ELF-1 (cell line): ENCODE data around the gene FAF2.

ENCODE experiments used
- DNase-seq: peaks from one replicate; pipeline ENCODE4 v3.0.0-alpha.2; 2016; ENCODE audit warnings: low read depth, low spot score

Gene FAF2

DNA sequence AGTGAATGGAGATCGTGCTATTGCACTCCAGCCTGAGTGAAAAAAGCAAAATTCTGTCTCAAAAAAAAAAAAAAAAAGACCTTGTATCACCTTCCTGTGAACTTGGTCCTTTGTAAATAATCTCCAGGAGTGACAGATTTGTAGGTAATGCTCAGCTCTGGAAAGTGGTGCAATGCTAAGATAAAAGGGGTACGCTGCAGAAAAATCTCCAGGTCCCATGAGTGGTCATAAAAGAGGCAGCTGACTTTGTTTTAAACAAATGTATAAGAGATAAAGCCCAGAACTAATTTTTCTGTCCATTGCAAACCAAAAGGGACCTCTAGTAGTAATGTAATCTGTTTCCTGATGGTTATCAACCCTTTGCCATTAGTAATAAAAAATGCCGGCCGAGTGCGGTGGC is 55.3 kb downstream of the FAF2 start:
- no peak for DNase-seq

DNA sequence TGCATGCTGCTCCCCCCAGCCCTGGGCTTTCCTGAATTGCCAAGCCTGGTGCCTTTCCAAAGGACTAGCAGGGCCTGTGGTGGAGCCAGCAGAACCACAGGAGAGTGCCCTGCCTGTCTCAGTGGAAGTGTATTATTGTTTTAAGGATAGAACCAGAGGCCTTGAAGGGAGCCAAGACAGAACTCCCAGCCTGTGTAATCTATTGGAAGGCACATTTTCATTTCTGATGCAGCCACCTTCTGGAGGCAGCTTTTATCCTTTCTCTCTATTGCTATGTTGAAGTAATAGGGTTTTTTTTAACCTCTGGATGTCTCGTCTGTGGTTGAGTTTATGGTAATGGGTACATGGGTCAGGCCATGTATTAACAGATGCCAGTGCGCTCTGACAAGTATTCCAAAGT is 59.7 kb downstream of the FAF2 start:
- DNase-seq, result no peak

GRCh38 chr5:176508603-176509002 is 60.4 kb downstream of the FAF2 start:
- no peak for DNase-seq

GRCh38 chr5:176513788-176514187 is 65.6 kb downstream of the FAF2 start:
- DNase-seq, result no peak

DNA sequence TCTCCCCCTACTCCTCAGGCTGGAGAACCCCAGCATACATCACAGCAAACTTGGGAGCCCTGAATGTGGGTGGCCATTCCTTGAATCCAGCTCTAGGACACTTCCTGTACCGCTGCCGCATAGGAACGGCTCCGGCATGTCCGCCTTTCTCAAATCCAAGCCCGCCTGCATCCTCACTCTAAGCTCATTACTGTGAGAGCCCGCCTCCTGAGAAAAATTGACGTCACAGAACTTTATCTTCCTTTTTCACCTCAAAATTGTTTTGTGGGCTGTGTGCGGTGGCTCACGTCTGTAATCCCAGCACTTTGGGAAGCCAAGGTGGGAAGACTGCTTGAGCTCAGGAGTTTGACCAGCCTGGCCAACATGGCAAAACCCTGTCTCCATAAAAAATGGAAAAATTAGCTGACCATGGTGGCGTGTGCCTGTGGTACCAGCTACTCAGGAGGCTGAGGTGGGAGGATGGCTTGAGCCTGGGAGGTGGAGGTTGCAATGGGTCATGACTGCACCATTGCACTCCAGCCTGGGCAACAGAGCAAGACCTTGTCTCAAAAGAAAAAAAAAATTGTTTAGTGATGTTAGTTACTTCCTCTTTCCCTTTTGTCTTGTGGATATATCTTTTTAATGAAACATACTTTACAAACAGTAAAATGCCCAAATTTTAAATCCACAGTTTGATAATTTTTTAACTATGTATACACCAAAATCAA is 66.2 kb downstream of the FAF2 start:
- no peak for DNase-seq

DNA sequence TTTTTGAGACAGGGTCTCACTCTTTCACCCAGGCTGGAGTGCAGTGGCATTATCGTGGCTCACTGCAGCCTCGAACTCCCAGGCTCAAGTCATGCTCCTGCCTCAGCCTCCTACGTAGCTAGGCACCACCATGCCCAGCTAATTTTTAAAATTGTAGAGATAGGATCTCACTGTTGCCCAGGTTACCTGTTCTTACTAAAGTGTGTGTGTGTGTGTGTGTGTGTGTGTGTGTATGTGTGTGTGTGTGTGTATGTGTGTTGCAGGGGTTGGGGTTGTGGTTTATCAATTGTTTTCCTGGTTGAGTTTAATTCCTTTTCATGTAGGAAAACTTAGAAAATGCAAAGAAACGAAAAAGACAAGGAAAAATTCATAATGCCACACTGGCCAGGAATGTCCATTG is 67.2 kb downstream of the FAF2 start:
- no peak for DNase-seq

GRCh38 chr5:176517053-176517661 is 69.0 kb downstream of the FAF2 start:
- DNase-seq, result no peak

DNA sequence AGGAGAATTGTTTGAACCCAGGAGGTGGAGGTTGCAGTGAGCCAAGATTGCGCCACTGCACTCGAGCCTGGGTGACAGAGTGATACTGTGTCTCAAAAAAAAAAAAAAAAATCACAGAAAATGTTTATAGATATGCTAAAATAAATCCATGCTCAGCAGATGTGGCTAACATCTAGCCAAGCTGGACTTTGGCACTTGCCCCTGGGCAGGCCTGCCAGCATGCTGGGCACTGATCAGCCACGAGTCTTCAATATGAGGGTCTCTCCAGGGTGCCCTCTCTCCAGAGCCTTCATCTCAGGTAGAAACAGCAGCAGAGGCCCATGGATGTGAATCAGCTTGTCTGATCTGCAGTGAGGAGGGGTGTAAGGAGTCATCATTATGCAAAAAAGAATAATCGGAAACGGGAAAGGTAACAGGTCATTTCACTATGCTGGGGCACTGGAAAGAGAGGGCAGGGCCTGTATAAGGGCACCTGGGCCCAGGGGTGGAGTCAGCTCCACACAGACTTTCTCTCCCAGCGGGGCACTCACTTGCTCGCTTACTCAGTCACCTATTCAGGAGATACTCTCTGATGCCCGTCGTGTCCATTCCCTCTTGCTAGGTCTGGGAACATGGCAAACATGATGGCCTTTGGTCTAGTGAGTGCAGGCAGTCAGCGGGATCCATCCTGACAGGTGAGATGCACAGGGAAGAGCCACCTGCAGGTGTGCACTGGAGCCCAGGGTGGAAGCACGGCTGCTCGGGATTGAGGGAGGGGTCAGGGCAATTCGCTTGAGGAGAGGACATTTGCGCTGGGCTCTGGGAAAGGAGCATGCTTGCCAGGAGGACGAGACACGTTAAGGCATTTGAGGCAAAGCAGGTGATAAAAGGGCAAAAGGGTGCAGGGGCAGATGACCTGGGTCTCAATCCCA is 71.9 kb downstream of the FAF2 start:
- no peak for DNase-seq

- no peak for DNase-seq
Observed at GRCh38 chr5:176521286-176521685, 73.1 kb downstream of the FAF2 start.

DNA sequence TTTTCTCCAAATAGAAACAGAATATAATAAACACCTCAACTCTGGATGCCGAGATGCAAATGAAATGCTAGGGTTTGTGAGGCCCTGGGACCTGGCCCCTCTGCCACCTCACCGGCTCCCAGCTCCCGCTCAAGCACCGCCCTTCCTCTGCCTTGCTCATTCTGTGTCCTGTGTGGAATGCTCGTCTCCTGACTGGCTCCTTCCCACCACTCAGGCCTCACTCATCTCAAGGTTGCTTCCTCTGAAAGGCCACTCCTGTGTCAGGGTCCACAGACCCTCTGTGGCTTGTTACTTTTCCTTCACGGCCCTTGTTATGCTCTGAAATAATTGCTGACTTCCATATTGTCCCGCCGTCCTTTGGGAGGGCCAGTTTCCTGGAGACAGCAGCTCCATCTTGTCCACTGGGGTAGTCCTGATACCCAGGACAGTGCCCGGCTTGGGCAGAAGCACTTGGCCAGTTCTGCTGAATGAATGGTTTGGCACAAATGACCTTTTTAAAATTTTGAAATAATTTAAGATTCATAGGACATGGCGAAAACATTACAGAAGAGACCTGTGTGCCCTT is 73.6 kb downstream of the FAF2 start:
- no peak for DNase-seq

GRCh38 chr5:176524138-176524537 is 76.0 kb downstream of the FAF2 start:
- DNase-seq, result no peak

DNA sequence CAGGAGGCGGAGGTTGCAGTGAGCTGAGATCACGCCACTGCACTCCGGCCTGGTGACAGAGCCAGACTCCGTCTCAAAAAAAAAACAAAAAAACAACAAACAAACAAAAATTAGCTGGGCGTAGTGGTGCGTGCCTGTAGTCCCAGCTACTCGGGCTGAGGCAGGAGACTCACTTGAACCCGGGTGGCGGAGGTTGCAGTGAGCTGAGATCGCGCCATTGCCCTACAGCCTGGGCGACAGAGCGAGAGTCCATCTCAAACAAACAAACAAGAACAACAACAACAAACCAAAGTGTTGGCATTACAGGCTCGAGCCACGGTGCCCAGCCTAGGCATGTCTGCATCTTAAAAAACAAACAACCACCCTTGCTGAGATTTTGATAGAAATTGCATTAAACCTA is 76.8 kb downstream of the FAF2 start:
- no peak for DNase-seq

DNA sequence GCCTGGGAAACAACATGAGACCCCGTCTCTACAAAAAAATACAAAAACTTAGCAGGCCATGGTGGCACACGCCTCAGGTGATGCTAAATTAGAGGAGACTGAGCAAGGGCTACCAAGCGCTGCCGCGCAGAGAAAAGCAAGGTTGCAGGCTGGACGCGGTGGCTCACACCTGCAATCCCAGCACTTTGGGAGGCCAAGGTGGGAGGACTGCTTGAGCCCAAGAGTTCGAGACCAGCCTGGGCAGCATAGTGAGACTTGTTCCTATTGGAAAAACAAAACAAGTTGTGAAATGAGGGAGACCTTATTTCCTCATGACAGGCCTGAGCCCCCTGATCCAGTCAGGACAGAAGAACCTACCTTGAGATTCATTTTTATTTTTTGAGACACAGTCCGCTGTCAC is 77.5 kb downstream of the FAF2 start:
- no peak for DNase-seq

GRCh38 chr5:176526462-176526861 is 78.3 kb downstream of the FAF2 start:
- DNase-seq, result no peak

DNA sequence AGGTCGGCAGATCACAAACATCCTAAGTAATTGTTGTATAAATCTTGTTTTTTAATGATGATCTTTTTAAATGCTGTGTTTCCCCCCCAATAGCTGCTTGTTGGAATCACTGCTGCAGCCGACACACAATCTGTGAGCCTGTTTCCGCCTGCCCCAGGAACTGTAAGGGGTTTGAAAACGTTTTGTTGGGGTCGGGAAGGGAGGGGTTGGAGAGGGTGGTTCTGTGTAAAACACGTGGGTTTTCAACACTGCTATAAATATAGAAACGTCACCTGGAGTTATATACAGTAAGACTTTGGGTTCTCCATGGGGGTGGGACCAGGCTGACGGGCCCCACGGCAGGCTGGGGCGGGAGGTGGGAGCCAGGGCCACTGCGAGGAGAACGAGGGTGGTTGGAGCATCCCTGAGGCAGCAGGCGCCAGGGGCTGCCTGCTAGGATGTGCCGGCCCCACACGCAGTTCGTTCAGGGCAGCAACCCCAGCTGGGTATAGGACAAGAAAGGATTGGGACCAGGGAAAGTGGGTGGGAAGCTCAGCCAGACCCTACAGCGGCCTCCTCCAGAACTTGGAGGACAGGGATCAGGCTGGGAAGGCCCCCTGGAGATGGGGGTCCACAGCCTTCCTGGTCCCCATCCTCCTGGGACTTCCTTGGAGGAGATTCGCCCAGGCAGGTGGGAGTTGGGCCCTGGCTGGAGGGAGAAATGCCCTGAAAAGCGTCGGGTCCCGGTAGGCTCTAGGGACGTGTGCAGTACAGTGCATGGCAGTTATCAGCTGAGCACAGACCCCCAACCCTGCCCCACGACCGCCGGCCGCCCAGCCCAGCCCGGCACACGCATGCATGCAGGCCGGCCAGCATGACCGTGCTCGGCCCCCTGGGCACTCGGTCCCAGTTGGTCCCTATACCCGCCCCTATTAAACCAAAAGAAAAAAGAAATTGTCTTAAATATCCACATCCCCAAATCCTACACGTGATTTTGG is 79.3 kb downstream of the FAF2 start:
- no peak for DNase-seq

DNA sequence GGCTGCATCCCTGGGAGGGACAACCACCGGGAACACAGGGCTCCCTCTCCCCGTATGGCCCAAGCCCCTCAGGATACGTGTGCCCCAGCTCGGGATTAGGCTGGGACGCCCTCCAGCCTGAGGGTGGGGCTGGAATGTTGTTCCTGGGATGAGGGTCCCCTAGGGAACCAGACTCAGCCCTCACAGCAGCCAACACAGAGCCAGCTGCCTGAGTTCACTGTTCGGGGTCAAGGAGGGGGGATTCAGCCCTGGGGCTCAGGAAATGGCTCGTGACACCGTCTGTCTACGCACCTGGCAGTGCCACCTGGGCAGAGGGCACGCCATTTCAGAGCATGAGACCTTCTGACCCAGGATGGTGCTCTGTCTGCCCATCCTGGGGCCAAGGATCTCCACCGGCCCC is 80.1 kb downstream of the FAF2 start:
- DNase-seq, result no peak

GRCh38 chr5:176528761-176529115 is 80.6 kb downstream of the FAF2 start:
- DNase-seq, result no peak

GRCh38 chr5:176529116-176529740 is 81.0 kb downstream of the FAF2 start:
- DNase-seq, result no peak

DNA sequence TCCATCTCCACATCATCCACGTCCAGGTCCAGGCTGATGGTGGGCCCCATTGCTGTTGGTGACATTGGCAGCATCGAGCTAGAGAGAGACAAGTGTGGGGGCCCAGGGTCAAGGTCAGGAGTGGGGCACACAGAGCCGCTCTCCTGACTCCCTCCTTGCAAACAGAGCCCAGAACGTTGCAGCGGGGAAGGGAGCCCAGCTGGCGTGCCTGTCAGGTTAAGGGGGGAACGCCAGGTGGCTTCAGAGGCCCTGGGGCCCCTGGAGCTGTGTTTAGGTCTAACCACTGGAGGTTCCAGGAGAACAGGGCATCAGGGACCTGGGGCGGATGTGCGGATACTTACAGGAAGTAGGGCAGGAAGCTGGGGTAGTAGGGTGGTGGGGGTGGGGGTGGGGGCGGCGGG is 81.6 kb downstream of the FAF2 start:
- DNase-seq, result no peak

GRCh38 chr5:176530393-176530982 is 82.3 kb downstream of the FAF2 start:
- no peak for DNase-seq
